Keratinocyte (primary cell): Measurements from ENCODE around the gene RNF145.

Experiments used
- CTCF ChIP-seq, 3 experiments: IDR thresholded peaks in 1 of 3; conservative IDR thresholded peaks in 1 of 3; optimal IDR thresholded peaks in 1 of 3; 2 replicates in 2 of 3; 3 replicates in 1 of 3; pipeline versions ENCODE3 to v1.5.1; 2011; ENCODE audit warnings: low read length in 3 of 3, mild to moderate bottlenecking in 3 of 3, moderate library complexity in 2 of 3, control low read depth in 1 of 3, inconsistent platforms in 1 of 3; ENCODE audit not compliant: insufficient read depth in 2 of 3; ENCODE audit errors: extremely low read depth in 1 of 3
- EZH2 ChIP-seq: IDR thresholded peaks from one replicate; pipeline ENCODE4 v1.6.1; 2012; ENCODE audit warnings: inconsistent platforms, mild to moderate bottlenecking, low read length, moderate library complexity

- TF ChIP-seq CTCF (optimal IDR thresholded peaks at IDR 0.05 in 1 of 3, IDR thresholded peaks at IDR 0.05 in 1 of 3, conservative IDR thresholded peaks at IDR 0.05 in 1 of 3; ENCODE audit: extremely low read depth in 1 of 3, insufficient read depth in 2 of 3, low read length in 3 of 3) (no peak), EZH2 (no peak)
Observed at GRCh38 chr5:159190170-159190569, 19.2 kb downstream of the RNF145 start.
